ENCODE results near the gene BPIFB1. TPM values are rescaled to one million over a fixed set of nuclear protein-coding genes. Genes with fewer than 3 reads are reported as not detected.

The BPIFB1 gene
- total and polyA plus RNA-seq, 2 donors (not counting 3 experiments of a cell fraction or from before 2014, with no cell fraction given) = not detected

DNA sequence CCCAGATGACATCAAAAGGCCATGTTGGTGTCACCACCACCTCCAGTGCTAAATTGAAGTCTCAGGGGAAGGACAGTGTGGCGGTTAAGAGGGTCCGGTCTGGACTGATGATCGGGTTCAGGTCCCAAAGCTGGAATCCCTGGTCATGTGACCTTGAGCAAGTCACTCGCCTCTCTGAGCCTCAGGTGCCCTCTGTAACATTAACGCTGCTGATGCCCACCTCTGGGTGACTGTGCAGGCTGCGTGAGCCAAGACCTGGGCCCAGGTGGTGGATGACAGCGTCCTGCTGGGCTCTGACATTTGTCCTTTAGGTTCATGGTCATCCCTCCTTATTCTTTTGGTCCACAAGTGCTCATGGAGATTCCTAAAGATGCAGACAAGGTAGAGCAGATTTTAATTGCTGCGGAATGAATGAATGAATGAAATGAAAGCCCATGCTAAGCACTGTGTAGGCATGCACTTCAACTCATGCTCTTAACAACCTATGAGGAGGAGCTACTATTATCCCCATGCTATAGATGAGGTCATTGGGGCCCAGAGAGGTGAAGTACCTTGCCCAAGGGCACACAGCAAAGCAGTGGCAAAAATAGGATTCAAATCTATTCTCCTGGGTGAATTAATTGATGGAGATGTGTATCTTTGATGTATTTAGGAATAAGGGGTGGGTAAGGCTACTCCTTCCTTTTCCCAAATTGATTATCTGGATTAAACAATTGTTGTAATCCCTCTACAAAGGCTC lies 649 bp upstream of the BPIFB1 start:
- BruUV-seq (replicated peaks) = no TSS peak
- dilution Hi-C loops (cut with MboI; ENCODE audit: extremely low pct_ligation_motif_present, low sequenced_read_pairs) (no loop called here), intact Hi-C loops (cut with micrococcal nuclease) (no loop called here)
- POLR2A ChIA-PET = no interaction called here
- Histone ChIP-seq H3K27me3 (ENCODE audit: control insufficient read depth in 2 of 2, insufficient read depth in 2 of 2, low read length in 2 of 2) (peaks cover 2 to 6% of the 10 kb centered on the region in 2 experiments), H2AFZ (ENCODE audit: low read depth, low read length) (no peak overlapping the region), H3K9ac (replicated peaks; ENCODE audit: extremely low read depth, insufficient read depth, low read length) (no peak overlapping the region), H3K9me3 (replicated peaks; ENCODE audit: control insufficient read depth, insufficient read depth, low read length) (no peaks in the 10 kb centered on the region), H3K4me2 (ENCODE audit: insufficient read depth, low read length) (no peak overlapping the region), H3K36me3 (ENCODE audit: control insufficient read depth in 2 of 2, extremely low read depth in 1 of 2, insufficient read depth in 2 of 2, low read length in 2 of 2) (no peaks in the 10 kb centered on the region), H3K27ac (ENCODE audit: insufficient read depth, low read depth, low read length) (no peak overlapping the region), H3K79me2 (ENCODE audit: control insufficient read depth, insufficient read depth, low read length) (no peaks in the 10 kb centered on the region), H3K9me1 (replicated peaks; ENCODE audit: control insufficient read depth, extremely low read depth, insufficient read depth, low read length) (no peaks in the 10 kb centered on the region), H3K4me1 (ENCODE audit: control insufficient read depth, extremely low read depth, insufficient read depth, low read length) (no peaks in the 10 kb centered on the region), H3K4me3 (replicated peaks in 1 of 3; ENCODE audit: insufficient read depth in 1 of 3, low read depth in 1 of 3, low read length in 3 of 3) (no peak overlapping the region), H4K20me1 (replicated peaks; ENCODE audit: control insufficient read depth, extremely low read depth, insufficient read depth, low read length) (no peaks in the 10 kb centered on the region)
- no peak for FAIRE-seq
- no peak for DNase-seq (ENCODE audit: low read depth, low spot score)
- CTCF ChIA-PET = interaction anchor here (1.1 to 1.5 kb wide), 2 partner anchors 9 to 20 kb away, joined by 4 to 5 read pairs; no protein-coding TSS in a partner anchor
- TF ChIP-seq, protein P1, sequence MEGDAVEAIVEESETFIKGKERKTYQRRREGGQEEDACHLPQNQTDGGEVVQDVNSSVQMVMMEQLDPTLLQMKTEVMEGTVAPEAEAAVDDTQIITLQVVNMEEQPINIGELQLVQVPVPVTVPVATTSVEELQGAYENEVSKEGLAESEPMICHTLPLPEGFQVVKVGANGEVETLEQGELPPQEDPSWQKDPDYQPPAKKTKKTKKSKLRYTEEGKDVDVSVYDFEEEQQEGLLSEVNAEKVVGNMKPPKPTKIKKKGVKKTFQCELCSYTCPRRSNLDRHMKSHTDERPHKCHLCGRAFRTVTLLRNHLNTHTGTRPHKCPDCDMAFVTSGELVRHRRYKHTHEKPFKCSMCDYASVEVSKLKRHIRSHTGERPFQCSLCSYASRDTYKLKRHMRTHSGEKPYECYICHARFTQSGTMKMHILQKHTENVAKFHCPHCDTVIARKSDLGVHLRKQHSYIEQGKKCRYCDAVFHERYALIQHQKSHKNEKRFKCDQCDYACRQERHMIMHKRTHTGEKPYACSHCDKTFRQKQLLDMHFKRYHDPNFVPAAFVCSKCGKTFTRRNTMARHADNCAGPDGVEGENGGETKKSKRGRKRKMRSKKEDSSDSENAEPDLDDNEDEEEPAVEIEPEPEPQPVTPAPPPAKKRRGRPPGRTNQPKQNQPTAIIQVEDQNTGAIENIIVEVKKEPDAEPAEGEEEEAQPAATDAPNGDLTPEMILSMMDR (IDR thresholded peaks at IDR 0.05; ENCODE audit: extremely low read depth in 1 of 2, insufficient read depth in 1 of 2, low read depth in 1 of 2, low read length in 2 of 2) = no peak
- TF ChIP-seq POLR2A (IDR thresholded peaks at IDR 0.05; ENCODE audit: low read depth, low read length) (no peak), EZH2 (IDR thresholded peaks at IDR 0.05; ENCODE audit: borderline replicate concordance, low read depth, low read length, severe bottlenecking) (no peak), JUN (IDR thresholded peaks at IDR 0.05; ENCODE audit: borderline replicate concordance, insufficient read depth, insufficient read length, low read depth) (no peak), GATA2 (IDR thresholded peaks at IDR 0.05; ENCODE audit: insufficient read depth, insufficient read length, low read depth, low read length) (no peak), POLR2AphosphoS5 (IDR thresholded peaks at IDR 0.05; ENCODE audit: insufficient read depth, low read depth, low read length) (no peak)
- TF ChIP-seq, protein P2, sequence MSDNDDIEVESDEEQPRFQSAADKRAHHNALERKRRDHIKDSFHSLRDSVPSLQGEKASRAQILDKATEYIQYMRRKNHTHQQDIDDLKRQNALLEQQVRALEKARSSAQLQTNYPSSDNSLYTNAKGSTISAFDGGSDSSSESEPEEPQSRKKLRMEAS (IDR thresholded peaks at IDR 0.05; ENCODE audit: insufficient read depth, insufficient read length) = no peak
